Liver (tissue), 9 donors: ENCODE measurements around the gene ARMS2. TPM values are rescaled to one million over a fixed set of nuclear protein-coding genes. Genes with fewer than 3 reads are reported as not detected.

ENCODE experiments used
- DNase-seq: peaks from one replicate; pipeline ENCODE4 v3.0.0-alpha.2; 2017; ENCODE audit warnings: low spot score
- H3K27ac ChIP-seq, 2 donors: one replicate each; pipeline ENCODE4 v1.7.0; 2013; ENCODE audit warnings: inconsistent platforms in 2 of 2, low read length in 2 of 2, control low read depth in 1 of 2, low read depth in 1 of 2, mild to moderate bottlenecking in 1 of 2
- H3K27me3 ChIP-seq, 4 donors: one replicate each; pipeline versions ENCODE4 v1.6.1 to v1.7.0; 2013; ENCODE audit warnings: low read length in 3 of 4, inconsistent platforms in 1 of 4, mild to moderate bottlenecking in 1 of 4, moderate library complexity in 1 of 4; ENCODE audit not compliant: control insufficient read depth in 4 of 4, insufficient read depth in 4 of 4
- H3K36me3 ChIP-seq, 4 donors: one replicate each; pipeline versions ENCODE4 v1.6.1 to v1.7.0; 2013; ENCODE audit warnings: low read length in 3 of 4, mild to moderate bottlenecking in 3 of 4, low read depth in 1 of 4, moderate library complexity in 1 of 4; ENCODE audit not compliant: control insufficient read depth in 4 of 4, insufficient read depth in 3 of 4
- H3K4me1 ChIP-seq, 4 donors: one replicate each; pipeline versions ENCODE4 v1.6.1 to v1.7.0; 2013; ENCODE audit warnings: low read length in 3 of 4, mild to moderate bottlenecking in 3 of 4, moderate library complexity in 1 of 4; ENCODE audit not compliant: control insufficient read depth in 4 of 4, insufficient read depth in 4 of 4
- H3K4me3 ChIP-seq, 3 donors: one replicate each; pipeline versions ENCODE4 v1.6.1 to v1.7.0; 2013; ENCODE audit warnings: low read length in 3 of 3, control low read depth in 1 of 3, low read depth in 1 of 3, mild to moderate bottlenecking in 1 of 3
- H3K9ac ChIP-seq, 2 donors: one replicate each; pipeline ENCODE4 v1.7.0; 2013; ENCODE audit warnings: low read length in 2 of 2, mild to moderate bottlenecking in 2 of 2, moderate library complexity in 2 of 2, control low read depth in 1 of 2, low read depth in 1 of 2
- H3K9me3 ChIP-seq, 4 donors: one replicate each; pipeline versions ENCODE4 v1.6.1 to v1.7.0; 2013; ENCODE audit warnings: low read length in 3 of 4; ENCODE audit not compliant: control insufficient read depth in 4 of 4
- EGR1 ChIP-seq, 2 donors: IDR thresholded peaks; 2 replicates each; pipeline ENCODE4 v1.6.1; 2016 to 2018; ENCODE audit warnings: antibody characterized with exemption in 2 of 2, low read depth in 2 of 2
- FOXA1 ChIP-seq: IDR thresholded peaks from 2 replicates; pipeline ENCODE4 v1.6.1; 2016; ENCODE audit warnings: antibody characterized with exemption
- FOXA2 ChIP-seq: IDR thresholded peaks from 2 replicates; pipeline ENCODE4 v1.6.1; 2016; ENCODE audit warnings: antibody characterized with exemption
- GABPA ChIP-seq, 2 donors: IDR thresholded peaks in 1 of 2; conservative IDR thresholded peaks in 1 of 2; 2 replicates each; pipeline ENCODE4 v1.6.1; 2016; ENCODE audit warnings: antibody characterized with exemption in 2 of 2, mild to moderate bottlenecking in 1 of 2, moderate library complexity in 1 of 2
- HNF4A ChIP-seq, 2 donors: conservative IDR thresholded peaks; 2 replicates each; pipeline ENCODE4 v1.6.1; 2016; ENCODE audit warnings: antibody characterized with exemption in 2 of 2, mild to moderate bottlenecking in 2 of 2
- HNF4G ChIP-seq: IDR thresholded peaks from 2 replicates; pipeline ENCODE4 v1.6.1; 2016; ENCODE audit warnings: antibody characterized with exemption
- JUND ChIP-seq, 2 donors: IDR thresholded peaks; 2 replicates each; pipeline ENCODE4 v1.6.1; 2016; ENCODE audit warnings: antibody characterized with exemption in 2 of 2
- MAX ChIP-seq: IDR thresholded peaks from 2 replicates; pipeline ENCODE4 v1.6.1; 2016; ENCODE audit warnings: antibody characterized with exemption
- NR2F2 ChIP-seq: IDR thresholded peaks from 2 replicates; pipeline ENCODE4 v1.6.1; 2016; ENCODE audit warnings: antibody characterized with exemption
- RAD21 ChIP-seq, 2 donors: IDR thresholded peaks; 2 replicates each; pipeline ENCODE4 v1.6.1; 2016; ENCODE audit warnings: antibody characterized with exemption in 2 of 2, mild to moderate bottlenecking in 2 of 2
- REST ChIP-seq: IDR thresholded peaks from 2 replicates; pipeline ENCODE4 v1.6.1; 2016; ENCODE audit warnings: antibody characterized with exemption, mild to moderate bottlenecking
- TAF1 ChIP-seq: conservative IDR thresholded peaks from 2 replicates; pipeline ENCODE4 v1.6.1; 2016; ENCODE audit warnings: antibody characterized with exemption, mild to moderate bottlenecking
- YY1 ChIP-seq: IDR thresholded peaks from 2 replicates; pipeline ENCODE4 v1.6.1; 2016; ENCODE audit warnings: antibody characterized with exemption, mild to moderate bottlenecking
- ZBTB33 ChIP-seq: IDR thresholded peaks from 2 replicates; pipeline ENCODE4 v1.6.1; 2016; ENCODE audit warnings: antibody characterized with exemption
- WGBS: extraction: QIAGEN DNeasy Blood & Tissue Kit; methylation state at CpG from one replicate; pipeline ENCODE4 v1.1.7; 2013; 5-methylcytosine and 5-hydroxymethylcytosine counted together
- polyA plus RNA-seq, 2 donors: library from polyadenylated mRNA; stranded (reverse) in 1 of 2; unstranded in 1 of 2; fragments of 200-250 nt in 1 of 2; fragments of >200 nt in 1 of 2; fragmentation: Nextera tagmentation in 1 of 2; extraction: Ambion mirVana in 1 of 2; gene quantifications; one replicate each; pipeline versions ENCODE4 v1.2.1 to v1.2.3, GENCODE V29; 2013 to 2015
- total RNA-seq, 2 donors: library from RNA; depleted of rRNA; stranded (reverse); fragments of >200 nt; gene quantifications; one replicate each; pipeline ENCODE4 v1.2.3, GENCODE V29; 2014
- TF ChIP-seq, protein P1 (sequence below): IDR thresholded peaks from 2 replicates; pipeline ENCODE4 v1.6.1; 2016; ENCODE audit warnings: antibody characterized with exemption
- TF ChIP-seq, protein P2 (sequence below): fragments of 150-350 bp; IDR thresholded peaks from 2 replicates; pipeline ENCODE4 v1.5.1; 2017; ENCODE audit warnings: improper control_type of control experiment, low read depth, low read length; ENCODE audit not compliant: missing input control
- donor health status: healthy.
- donor health status: healthy.
- donor health status: healthy.
- donor health status: healthy.
- donor health status: healthy.

The ARMS2 gene
- total and polyA plus RNA-seq, 4 donors = 0.17 TPM; not detected in 3

DNA sequence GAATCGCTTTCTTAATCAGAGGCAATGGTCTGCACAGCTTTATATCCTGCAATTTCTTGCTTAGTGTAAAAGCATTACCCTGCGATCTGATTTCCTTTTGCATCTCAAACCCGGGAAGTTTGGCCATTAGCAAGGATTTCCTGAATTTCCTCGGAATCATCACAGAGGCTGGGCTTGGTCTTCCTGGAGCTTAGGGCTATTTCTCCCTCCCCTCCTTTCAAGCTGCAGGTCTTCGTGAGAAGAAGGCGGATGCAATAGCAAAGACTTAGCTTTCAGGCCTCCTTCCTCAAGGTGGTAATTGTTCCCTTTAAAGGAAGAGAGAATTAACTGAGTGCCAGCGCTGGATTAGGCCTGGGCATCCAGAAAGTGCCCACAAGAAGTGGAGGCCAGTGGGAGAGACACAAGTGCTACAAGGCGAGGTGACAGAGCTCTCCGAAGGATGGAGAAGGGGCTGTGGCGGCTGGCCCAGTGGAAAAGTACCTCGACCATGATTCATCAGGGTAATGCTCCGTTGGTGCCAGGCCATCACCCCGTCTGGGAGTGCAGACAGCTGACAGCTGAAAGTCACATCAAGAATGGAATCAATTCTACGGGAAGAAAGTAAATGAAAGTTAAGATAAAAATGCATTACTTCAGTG is 4.0 kb upstream of the ARMS2 start:
- TF ChIP-seq REST (no peak), NR2F2 (no peak), HNF4A (conservative IDR thresholded peaks at IDR 0.05) (no peak), MAX (no peak), FOXA1 (no peak), EGR1 (IDR thresholded peaks at IDR 0.05; ENCODE audit: low read depth in 2 of 2) (no peak), ZBTB33 (no peak), GABPA (IDR thresholded peaks at IDR 0.05 in 1 of 2, conservative IDR thresholded peaks at IDR 0.05 in 1 of 2) (no peak), HNF4G (no peak), FOXA2 (no peak), JUND (IDR thresholded peaks at IDR 0.05) (no peak), TAF1 (no peak), RAD21 (IDR thresholded peaks at IDR 0.05) (no peak)
- TF ChIP-seq, protein P1, sequence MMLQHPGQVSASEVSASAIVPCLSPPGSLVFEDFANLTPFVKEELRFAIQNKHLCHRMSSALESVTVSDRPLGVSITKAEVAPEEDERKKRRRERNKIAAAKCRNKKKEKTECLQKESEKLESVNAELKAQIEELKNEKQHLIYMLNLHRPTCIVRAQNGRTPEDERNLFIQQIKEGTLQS = no peak
- Histone ChIP-seq H3K4me1 (peaks cover 5 to 13% (median 9%) of the 10 kb centered on the region in 4 donors), H3K9me3 (no peaks in the 10 kb centered on the region), H3K4me3 (no peak overlapping the region), H3K27me3 (no peaks in the 10 kb centered on the region), H3K36me3 (no peaks in the 10 kb centered on the region), H3K9ac (no peak overlapping the region), H3K27ac (no peak overlapping the region)
- WGBS = 85% methylated on average over 14 of the region's 14 CpGs
- DNase-seq = no peak

DNA sequence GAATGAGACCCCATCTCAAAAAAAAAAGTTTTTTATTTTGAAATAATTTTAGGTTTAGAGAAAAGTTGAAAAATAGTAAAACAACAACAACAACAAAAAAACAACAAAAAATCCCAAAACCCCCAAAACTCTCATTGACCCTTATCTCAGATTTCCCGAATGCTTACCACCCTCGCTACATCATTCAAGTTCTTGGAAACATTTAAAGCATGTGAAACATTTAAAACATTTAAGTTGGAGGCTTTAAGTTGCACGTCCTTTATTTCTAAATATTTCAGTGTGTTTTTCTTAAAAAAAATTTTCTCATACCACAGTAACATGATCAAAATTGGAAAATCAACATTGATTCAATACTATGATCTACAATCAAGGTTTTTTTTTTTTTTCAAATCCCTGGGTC is 382 bp upstream of the ARMS2 start:
- H3K9me3 ChIP-seq = no peaks in the 10 kb centered on the region
- no peak overlapping the region for H3K27ac ChIP-seq
- H3K27me3 ChIP-seq = no peaks in the 10 kb centered on the region
- TF ChIP-seq, protein P1 = no peak
- TF ChIP-seq ZBTB33 (no peak), GABPA (IDR thresholded peaks at IDR 0.05 in 1 of 2, conservative IDR thresholded peaks at IDR 0.05 in 1 of 2) (no peak), TAF1 (no peak), YY1 (no peak), HNF4G (no peak), EGR1 (IDR thresholded peaks at IDR 0.05; ENCODE audit: low read depth in 2 of 2) (no peak)
- TF ChIP-seq, protein P2, sequence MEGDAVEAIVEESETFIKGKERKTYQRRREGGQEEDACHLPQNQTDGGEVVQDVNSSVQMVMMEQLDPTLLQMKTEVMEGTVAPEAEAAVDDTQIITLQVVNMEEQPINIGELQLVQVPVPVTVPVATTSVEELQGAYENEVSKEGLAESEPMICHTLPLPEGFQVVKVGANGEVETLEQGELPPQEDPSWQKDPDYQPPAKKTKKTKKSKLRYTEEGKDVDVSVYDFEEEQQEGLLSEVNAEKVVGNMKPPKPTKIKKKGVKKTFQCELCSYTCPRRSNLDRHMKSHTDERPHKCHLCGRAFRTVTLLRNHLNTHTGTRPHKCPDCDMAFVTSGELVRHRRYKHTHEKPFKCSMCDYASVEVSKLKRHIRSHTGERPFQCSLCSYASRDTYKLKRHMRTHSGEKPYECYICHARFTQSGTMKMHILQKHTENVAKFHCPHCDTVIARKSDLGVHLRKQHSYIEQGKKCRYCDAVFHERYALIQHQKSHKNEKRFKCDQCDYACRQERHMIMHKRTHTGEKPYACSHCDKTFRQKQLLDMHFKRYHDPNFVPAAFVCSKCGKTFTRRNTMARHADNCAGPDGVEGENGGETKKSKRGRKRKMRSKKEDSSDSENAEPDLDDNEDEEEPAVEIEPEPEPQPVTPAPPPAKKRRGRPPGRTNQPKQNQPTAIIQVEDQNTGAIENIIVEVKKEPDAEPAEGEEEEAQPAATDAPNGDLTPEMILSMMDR = no peak
- DNase-seq = no peak
- H3K9ac ChIP-seq = no peak overlapping the region
- peaks cover 3 to 9% (median 8%) of the 10 kb centered on the region in 4 donors for H3K4me1 ChIP-seq
- no peak overlapping the region for H3K4me3 ChIP-seq
- H3K36me3 ChIP-seq = no peaks in the 10 kb centered on the region
- 96% methylated on average over 3 of the region's 3 CpGs for whole genome bisulfite sequencing
